ENCODE measurements around the gene LRRN2.

DNA sequence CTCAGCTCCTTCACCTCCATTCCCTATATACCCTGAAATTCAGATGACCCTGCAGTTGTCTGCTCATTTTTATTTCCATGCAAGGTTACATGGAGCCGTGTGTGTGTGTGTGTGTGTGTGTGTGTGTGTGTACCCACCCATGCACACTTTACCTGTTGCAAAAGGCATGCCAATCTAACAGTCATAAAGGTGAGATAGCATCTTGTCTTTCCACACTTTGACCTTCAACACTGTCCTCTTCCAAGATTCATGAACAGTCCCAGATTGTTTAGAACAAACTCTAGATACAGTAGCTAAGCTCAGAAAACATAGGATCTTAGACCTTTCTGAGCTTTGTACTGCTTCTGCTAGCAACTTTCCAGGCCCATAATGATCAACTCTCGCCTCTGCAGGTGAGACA, 9.5 kb downstream of the LRRN2 start:
- TF ChIP-seq EGR1 (IDR thresholded peaks at IDR 0.05; ENCODE audit: borderline replicate concordance, low read depth, low read length) (no peak), POLR2AphosphoS5 (IDR thresholded peaks at IDR 0.05; ENCODE audit: low read depth, low read length) (no peak), RFX5 (IDR thresholded peaks at IDR 0.05; ENCODE audit: borderline replicate concordance, low read depth, low read length) (no peak), SIX5 (IDR thresholded peaks at IDR 0.05; ENCODE audit: low read depth, low read length) (no peak), USF2 (IDR thresholded peaks at IDR 0.05; ENCODE audit: low read length) (no peak), GABPA (IDR thresholded peaks at IDR 0.05; ENCODE audit: borderline replicate concordance, insufficient read depth, low read length) (no peak)
- TF ChIP-seq, protein P1, sequence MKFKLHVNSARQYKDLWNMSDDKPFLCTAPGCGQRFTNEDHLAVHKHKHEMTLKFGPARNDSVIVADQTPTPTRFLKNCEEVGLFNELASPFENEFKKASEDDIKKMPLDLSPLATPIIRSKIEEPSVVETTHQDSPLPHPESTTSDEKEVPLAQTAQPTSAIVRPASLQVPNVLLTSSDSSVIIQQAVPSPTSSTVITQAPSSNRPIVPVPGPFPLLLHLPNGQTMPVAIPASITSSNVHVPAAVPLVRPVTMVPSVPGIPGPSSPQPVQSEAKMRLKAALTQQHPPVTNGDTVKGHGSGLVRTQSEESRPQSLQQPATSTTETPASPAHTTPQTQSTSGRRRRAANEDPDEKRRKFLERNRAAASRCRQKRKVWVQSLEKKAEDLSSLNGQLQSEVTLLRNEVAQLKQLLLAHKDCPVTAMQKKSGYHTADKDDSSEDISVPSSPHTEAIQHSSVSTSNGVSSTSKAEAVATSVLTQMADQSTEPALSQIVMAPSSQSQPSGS (IDR thresholded peaks at IDR 0.05; ENCODE audit: low read length) = no peak
- TF ChIP-seq, protein P2, sequence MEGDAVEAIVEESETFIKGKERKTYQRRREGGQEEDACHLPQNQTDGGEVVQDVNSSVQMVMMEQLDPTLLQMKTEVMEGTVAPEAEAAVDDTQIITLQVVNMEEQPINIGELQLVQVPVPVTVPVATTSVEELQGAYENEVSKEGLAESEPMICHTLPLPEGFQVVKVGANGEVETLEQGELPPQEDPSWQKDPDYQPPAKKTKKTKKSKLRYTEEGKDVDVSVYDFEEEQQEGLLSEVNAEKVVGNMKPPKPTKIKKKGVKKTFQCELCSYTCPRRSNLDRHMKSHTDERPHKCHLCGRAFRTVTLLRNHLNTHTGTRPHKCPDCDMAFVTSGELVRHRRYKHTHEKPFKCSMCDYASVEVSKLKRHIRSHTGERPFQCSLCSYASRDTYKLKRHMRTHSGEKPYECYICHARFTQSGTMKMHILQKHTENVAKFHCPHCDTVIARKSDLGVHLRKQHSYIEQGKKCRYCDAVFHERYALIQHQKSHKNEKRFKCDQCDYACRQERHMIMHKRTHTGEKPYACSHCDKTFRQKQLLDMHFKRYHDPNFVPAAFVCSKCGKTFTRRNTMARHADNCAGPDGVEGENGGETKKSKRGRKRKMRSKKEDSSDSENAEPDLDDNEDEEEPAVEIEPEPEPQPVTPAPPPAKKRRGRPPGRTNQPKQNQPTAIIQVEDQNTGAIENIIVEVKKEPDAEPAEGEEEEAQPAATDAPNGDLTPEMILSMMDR (IDR thresholded peaks at IDR 0.05; ENCODE audit: control extremely low read depth in 1 of 3, insufficient read depth in 1 of 3, low read depth in 1 of 3, low read length in 3 of 3) = no peak
